GM19395 (cell line): Measurements from ENCODE around the gene BPIFA2.
"Not testable (repeated sequence)": the region's sequence is repeated elsewhere in the genome, so short reads cannot be mapped to it uniquely, and the experiment has no call there.

Source experiments
- ATAC-seq: cut with Tn5 transposase; IDR thresholded peaks from one replicate; pipeline ENCODE4 v1.9.1; 2021; ENCODE audit warnings: mild to moderate bottlenecking, moderate library complexity; ENCODE audit not compliant: unreplicated experiment

Gene BPIFA2, protein sequence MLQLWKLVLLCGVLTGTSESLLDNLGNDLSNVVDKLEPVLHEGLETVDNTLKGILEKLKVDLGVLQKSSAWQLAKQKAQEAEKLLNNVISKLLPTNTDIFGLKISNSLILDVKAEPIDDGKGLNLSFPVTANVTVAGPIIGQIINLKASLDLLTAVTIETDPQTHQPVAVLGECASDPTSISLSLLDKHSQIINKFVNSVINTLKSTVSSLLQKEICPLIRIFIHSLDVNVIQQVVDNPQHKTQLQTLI

DNA sequence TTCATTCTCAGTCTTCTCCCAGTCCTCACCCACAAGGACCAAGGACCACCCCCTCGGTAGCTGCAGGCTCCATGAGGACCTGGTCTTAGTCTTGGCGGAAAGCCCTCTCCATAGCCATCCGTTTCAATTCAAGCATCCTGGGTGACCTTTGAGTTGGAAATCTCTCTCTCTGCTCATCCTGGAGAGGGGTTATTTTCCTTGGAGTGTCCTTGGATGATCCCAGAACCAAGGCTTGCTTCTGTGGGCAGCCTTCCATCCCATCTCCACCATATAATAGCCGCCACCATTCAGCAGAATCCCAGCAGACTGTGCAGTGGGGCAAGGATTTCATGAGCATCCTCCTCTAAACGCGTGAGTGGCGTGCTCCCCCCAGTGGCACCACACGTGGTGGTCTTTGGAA lies at the start of gene BPIFA2:
TSS of gene BPIFA2 (plus strand) at position 301 of the 400 bp plus-strand sequence. CDS start 987 bp downstream, outside the sequence.
- ATAC-seq = no peak

- ATAC-seq = no peak
Measured at GRCh38 chr20:33119725-33120720, 47.9 kb upstream of the BPIFA2 start.

DNA sequence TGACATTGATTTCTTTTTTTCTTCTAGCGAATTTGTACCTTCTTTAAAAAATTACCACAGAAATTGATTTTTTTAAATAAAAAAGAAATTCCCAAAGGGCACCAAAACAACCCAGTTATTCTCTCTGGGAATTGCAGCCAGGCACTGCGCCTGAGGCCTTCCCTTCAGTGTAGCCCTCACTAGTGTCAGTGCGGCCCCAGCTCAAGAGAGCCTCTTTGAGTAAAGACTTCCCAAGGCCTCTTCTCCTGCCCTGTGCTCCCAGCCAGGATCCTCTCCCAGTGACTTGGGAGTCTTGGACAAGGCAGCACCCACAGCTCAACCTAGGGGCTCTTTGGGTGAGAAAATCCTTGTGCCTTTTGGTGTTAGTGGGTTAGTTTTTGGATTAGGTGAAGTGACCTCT lies 47.0 kb upstream of the BPIFA2 start:
- ATAC-seq = no peak

DNA sequence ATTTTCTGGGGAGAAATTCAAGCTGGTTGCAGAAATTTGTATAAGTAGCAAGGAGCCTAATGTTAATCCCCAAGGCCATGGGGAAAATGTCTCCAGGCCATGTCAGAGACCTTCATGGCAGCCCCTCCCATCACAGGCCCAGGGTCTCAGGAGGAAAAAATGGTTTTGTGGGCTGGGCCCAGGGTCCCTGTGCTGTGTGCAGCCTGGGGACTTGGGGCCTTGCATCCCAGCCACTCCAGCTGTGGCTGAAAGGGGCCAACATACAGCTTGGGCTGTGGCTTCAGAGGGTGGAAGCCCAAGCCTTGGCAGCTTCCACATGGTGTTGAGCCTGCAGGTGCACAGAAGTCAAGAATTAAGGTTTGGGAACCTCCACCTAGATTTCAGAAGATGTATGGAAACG lies 45.7 kb upstream of the BPIFA2 start:
- ATAC-seq = not testable (repeated sequence)

- ATAC-seq = no peak
Measured at GRCh38 chr20:33124261-33124660, 43.7 kb upstream of the BPIFA2 start.

DNA sequence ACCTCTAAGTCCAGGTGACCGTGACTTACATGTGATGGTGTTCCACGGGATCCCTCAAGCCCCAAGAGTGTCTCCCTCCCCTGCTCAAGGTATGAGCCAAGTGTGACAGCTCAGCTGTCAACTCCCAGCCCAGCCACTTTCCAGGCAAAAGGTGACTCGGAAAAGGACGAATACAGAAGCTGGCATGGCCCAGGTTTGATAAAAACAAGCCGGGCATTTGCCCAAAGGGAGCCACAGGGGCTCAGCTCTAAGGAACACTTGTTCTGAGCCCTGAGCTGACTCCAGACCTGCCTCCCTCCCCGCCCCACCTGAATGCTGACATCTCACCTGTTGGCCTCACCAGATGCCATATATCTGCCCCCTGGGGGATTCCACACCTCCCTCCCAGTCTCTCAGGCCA lies 43.0 kb upstream of the BPIFA2 start:
- ATAC-seq = no peak

GRCh38 chr20:33125983-33126382 lies 42.0 kb upstream of the BPIFA2 start:
- no peak for ATAC-seq

DNA sequence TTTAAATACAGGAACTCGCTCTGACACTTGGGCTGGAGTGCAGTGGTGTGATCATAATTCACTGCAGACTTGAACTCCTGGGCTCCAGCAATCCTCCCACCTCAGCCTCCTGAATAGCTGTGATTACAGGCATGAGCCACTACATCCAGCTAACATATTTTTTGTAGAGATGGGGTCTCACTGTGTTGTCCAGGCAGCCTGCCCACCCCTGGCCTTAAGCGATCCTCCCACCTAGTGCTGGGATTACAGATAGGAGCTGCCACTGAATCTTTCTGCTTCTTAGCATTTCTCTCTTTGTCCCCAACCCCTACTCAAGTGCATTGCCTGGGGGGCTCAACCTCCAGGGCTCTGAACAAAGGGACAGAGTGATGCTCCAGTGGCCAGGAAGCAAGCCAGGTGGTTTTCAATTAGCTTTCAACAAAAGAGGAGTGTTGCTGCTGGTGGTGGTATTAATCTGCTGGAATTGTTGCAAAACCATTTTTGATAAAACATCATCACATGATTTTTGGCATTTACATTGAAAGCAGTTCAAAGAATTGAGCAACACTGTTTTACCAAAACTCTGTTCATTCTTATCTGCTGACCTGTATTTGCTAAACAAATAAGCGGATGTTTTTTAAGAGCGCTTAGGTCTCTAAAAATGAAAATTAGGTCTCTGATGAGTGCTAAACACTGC lies 40.4 kb upstream of the BPIFA2 start:
- ATAC-seq = no peak

DNA sequence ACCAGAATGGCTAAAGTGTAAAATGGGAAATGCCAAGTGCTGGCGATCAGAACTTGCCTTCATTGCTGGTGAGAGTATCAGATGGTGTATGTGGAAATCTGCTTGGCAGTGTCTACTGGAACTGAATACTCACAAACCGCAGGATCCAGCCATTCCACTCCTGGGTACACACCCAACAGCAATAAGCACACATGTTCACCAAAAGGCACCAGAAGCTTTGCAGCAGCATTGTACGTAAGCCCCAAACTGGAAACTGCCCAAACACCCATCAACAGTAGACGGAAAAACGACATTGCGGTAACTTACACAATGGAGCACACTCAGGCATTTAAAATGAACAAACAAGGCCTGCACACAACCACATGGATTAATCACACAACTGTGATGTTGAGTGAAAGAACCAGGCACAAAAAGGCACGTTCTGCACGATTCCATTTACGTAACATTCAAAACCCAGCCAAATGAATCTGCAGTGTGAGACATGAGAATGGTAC lies 37.3 kb upstream of the BPIFA2 start:
- no peak for ATAC-seq

GRCh38 chr20:33131949-33132473 lies 35.9 kb upstream of the BPIFA2 start:
- no peak for ATAC-seq

GRCh38 chr20:33132513-33133372 lies 35.2 kb upstream of the BPIFA2 start:
- no peak for ATAC-seq

DNA sequence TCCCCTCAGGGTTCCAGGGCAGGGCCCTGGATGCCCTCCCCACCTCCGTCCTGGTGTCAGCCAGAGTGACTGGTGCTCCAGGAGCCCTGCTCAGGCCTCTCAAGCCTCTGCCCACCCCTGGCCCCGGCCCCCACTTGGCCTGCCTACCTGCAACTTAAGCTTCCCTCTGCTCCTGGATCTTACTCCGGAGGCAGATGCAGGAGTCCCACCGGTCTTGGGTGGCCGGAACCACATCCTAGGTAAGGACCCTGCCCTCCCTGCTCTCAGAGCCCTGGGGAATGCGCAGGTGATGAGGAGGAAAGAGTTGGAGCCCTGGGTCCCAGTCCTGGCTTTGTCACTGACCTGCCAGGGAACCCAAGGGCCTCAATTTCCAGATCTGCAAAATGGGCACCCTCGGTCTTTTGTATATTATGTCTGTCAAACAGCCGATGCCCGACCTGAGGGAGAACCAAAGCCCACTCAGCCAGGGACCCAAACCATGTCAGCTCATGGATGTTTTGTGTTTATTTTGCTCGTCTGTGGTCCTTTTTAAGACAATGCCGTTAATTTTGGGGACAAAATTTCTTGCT lies 34.5 kb upstream of the BPIFA2 start:
- ATAC-seq = no peak

DNA sequence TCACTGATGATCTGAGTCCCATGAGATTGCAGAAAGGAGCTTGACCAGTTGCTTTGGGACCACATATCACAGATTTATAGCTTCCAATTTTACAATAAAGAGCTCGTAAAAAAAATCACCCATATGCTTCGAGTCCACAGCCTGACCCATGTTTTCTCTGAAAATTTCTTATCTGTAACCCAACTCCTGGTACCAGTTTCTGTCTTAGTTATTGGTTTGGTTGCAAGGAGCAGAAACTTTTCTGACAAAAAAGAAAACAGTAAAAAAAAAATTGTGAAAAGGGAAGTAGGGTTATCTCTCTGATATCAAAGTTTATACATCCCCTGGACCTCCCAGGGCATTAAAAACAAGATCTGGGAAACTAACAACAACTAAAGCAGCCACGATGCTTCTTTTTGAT lies 30.8 kb upstream of the BPIFA2 start:
- ATAC-seq = no peak

GRCh38 chr20:33139467-33139866 lies 28.5 kb upstream of the BPIFA2 start:
- no peak for ATAC-seq

DNA sequence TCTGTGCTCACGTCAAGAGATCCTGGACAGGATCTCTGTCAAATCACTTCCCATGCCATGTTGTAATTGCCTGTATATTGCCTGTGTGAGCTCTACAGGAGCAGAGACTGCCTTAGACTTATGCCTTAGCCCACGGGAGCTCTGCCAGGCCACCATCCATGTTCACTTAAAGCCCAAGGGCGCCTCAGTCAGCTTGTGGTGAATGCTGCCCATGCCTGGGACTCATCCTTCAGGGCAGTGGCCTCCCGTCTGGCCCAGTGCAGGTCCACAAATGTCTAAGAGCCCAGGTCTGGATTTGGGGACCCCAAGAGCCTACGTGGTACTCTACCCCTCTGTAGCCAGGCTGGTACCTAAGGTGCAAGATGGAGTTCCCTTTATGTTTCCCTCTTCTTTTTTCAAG lies 22.4 kb upstream of the BPIFA2 start:
- ATAC-seq = no peak

- no peak for ATAC-seq
Measured at GRCh38 chr20:33147299-33147698, 20.7 kb upstream of the BPIFA2 start.

DNA sequence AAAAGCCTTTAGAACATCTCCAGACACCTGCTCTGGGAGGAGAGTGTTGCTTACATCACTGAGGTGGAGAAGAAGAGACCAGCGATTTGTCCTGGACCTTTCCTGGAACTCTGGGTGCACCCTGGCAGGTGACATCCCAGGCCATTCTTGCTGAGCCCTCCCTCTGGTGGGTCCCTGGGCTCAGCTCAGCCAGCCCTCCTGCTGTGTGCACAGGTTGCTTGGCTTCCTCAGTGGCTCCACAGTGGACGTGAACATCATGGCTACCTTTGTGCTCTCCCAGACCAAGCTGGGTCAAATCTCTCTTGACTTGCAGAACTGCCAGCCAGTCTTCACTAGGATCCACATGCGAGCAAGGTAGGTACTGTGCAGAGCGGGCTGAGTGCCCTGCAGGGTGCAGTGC lies 19.9 kb upstream of the BPIFA2 start:
- no peak for ATAC-seq

DNA sequence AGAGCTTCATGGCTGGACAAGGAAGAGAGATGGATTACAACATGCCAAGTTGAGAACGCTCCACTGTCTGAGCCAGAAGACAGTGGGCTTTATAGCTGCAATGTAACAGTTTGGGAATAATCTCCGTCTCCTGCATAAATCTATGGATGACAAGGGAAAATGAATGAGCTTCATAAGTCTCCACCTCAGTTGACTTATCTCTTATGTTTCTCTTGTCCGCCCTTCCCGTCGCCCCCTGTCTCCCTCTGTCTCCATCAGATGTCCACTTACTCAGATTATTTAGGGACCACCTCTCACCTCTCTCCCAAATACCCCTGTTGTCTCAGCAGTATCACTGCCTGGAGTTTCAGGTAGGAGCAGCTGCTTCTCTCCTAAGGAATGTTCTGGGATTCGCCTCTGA lies 13.7 kb upstream of the BPIFA2 start:
- no peak for ATAC-seq

DNA sequence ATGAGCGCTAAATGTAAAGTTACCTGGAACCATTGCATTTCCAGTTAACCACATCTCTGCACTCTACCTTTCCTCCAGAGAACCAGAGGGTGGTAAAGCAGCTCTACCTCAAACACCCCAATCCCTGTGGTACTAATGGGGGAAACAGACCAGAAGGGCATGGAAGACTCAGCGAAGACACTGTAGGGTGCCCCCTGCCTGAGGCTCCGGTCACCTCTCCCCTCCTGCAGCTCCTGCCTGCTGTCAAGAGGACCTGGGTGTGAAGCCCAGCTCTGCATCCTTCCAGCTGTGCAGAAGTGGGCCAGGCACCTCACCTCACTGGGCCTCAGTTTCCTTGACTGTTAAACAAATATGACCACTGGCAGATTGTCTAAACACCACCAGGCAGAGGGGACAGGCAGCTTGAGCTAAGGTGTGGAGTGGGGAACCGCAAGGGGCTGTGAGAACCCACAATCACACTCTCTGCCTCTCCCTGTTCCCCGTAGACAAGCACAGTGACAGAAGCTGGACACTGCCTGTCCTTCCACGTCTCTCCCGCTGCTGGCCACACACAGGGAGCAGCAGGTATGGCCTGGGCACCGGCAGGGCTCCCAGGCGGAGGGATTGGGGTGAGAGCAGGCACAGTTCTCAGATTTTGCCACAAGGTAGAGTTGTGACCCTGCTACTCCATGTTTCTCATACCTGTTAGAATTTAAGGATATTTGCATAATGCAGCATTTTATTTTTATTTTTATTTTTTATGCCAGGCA lies 9.1 kb upstream of the BPIFA2 start:
- ATAC-seq = no peak
